Neural progenitor cell (in vitro differentiated cells): ENCODE data around the gene ZFP42.

Experiments used
- EZH2phosphoT487 ChIP-seq: fragments of 200-600 bp; sonication (generic); IDR thresholded peaks from 2 replicates; pipeline ENCODE4 v1.6.1; 2017; ENCODE audit warnings: antibody characterized with exemption
- TF ChIP-seq, protein P1 (sequence below): fragments of 200-600 bp; sonication (generic); IDR thresholded peaks from 2 replicates; pipeline ENCODE4 v1.5.1; 2017; ENCODE audit warnings: antibody characterized with exemption, mild to moderate bottlenecking

DNA sequence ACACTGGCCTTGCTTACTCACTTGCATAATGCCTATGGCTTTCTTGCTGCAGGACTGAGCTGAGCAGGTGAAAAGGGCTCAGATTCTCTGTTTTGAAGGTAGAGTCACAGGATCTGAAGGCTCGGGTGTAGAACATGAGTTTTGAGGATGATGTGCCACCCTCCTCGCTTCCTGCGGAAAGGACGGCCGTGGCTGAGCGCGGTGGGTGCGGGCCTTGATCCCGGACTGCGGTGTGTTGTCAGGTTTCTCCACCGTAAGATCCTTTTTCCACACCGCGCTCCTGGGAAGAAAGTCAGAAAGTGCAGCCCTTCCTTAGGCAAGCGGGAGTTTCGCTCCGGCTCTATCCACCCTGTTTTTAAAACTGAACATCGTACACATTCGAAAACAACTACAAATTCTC, 36.2 kb downstream of the ZFP42 start:
- TF ChIP-seq, protein P1, sequence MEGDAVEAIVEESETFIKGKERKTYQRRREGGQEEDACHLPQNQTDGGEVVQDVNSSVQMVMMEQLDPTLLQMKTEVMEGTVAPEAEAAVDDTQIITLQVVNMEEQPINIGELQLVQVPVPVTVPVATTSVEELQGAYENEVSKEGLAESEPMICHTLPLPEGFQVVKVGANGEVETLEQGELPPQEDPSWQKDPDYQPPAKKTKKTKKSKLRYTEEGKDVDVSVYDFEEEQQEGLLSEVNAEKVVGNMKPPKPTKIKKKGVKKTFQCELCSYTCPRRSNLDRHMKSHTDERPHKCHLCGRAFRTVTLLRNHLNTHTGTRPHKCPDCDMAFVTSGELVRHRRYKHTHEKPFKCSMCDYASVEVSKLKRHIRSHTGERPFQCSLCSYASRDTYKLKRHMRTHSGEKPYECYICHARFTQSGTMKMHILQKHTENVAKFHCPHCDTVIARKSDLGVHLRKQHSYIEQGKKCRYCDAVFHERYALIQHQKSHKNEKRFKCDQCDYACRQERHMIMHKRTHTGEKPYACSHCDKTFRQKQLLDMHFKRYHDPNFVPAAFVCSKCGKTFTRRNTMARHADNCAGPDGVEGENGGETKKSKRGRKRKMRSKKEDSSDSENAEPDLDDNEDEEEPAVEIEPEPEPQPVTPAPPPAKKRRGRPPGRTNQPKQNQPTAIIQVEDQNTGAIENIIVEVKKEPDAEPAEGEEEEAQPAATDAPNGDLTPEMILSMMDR: no peak
- no peak for TF ChIP-seq EZH2phosphoT487
